Activated B cell treated with CpG ODN at 0.5 μM for 24 hours (primary cell): Measurements from ENCODE around the gene ETV3. TPM values are rescaled to one million over a fixed set of nuclear protein-coding genes. Genes with fewer than 3 reads are reported as not detected.
A peak's percentile ranks its signal among the peaks of the same experiment; 100 is the strongest.

Source experiments
- ATAC-seq: fragments of 200-7000 bp; cut with Tn5 transposase; one replicate; pipeline ENCODE4 v1.10.0; 2021; ENCODE audit warnings: low read depth, mild to moderate bottlenecking, moderate library complexity
- CTCF ChIA-PET: fragments of 350-600 bp; sonication (Branson Sonifier 250); formaldehyde crosslinking; loops from one replicate; lab custom pipeline; 2021; ENCODE audit warnings: antibody characterized with exemption; lab: Charles Lee
- POLR2A ChIA-PET: fragments of 350-600 bp; sonication (Branson Sonifier 250); formaldehyde crosslinking; loops from one replicate; lab custom pipeline; 2021; ENCODE audit warnings: antibody characterized with exemption; lab: Charles Lee
- DNase-seq: peaks from one replicate; pipeline ENCODE4 v3.0.0; 2022
- H3K27ac Mint-ChIP-seq: one replicate; pipeline ENCODE4 v1.8.0; 2020; ENCODE audit warnings: mixed read lengths
- H3K27me3 Mint-ChIP-seq: one replicate; pipeline ENCODE4 v1.8.0; 2021; ENCODE audit warnings: mixed read lengths
- H3K36me3 Mint-ChIP-seq: one replicate; pipeline ENCODE4 v1.8.0; 2021; ENCODE audit warnings: low read depth, mixed read lengths
- H3K4me1 Mint-ChIP-seq: one replicate; pipeline ENCODE4 v1.8.0; 2021; ENCODE audit warnings: mixed read lengths
- H3K4me3 Mint-ChIP-seq: one replicate; pipeline ENCODE4 v1.8.0; 2020; ENCODE audit warnings: mild to moderate bottlenecking, mixed read lengths
- H3K9me3 Mint-ChIP-seq: one replicate; pipeline ENCODE4 v1.8.0; 2020; ENCODE audit warnings: mixed read lengths
- CTCF ChIP-seq: fragments of 200-600 bp; IDR thresholded peaks from one replicate; pipeline ENCODE4 v1.8.0; 2022; ENCODE audit warnings: antibody characterized with exemption, mild to moderate bottlenecking
- intact Hi-C: fragments of 100-400 bp; cut with micrococcal nuclease; formaldehyde crosslinking; loops from one replicate; pipeline ENCODE4 v1.15.1; 2024
- total RNA-seq: library from RNA; stranded (reverse); gene quantifications from 2 replicates; pipeline ENCODE4 v1.2.3, GENCODE V29; 2022

ETV3 gene
- total RNA-seq, 1 donor from 2014 or later: 31.3 TPM

GRCh38 chr1:157151073-157151472 is 12.9 kb upstream of the ETV3 start:
- Mint-ChIP-seq H3K4me3 (no peak overlapping the region), H3K27ac (no peak overlapping the region), H3K36me3 (no peaks in the 10 kb centered on the region), H3K4me1 (peaks cover 9% of the 10 kb centered on the region), H3K27me3 (peaks cover 19% of the 10 kb centered on the region), H3K9me3 (no peaks in the 10 kb centered on the region)
- intact Hi-C loops: no loop called here
- ATAC-seq: no peak
- POLR2A ChIA-PET: no interaction called here
- DNase-seq: no peak
- CTCF ChIA-PET: interaction anchor here (9.3 kb wide), 1 partner anchor 62 kb away, joined by 388 read pairs; no protein-coding TSS in a partner anchor
- TF ChIP-seq CTCF: no peak

DNA sequence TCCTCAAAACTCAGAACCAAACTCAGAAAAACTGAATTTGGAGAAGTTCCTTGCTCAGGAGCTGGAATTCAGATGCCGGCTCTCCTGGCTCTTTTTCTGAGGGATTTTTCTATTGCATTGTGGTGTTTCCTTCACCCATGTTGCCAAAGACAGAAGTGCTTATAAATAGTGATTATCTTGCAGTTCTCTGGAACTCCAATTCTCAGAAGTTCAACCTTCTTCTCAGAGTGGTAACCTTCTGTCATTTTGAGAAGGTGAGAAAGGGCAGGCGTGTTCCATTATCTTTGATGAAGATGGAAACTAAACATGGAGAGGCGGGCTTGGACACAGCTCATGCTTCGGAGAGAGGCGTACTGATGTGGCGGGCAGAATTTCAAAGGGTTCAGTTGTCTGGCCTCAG is 12.4 kb upstream of the ETV3 start:
- Mint-ChIP-seq H3K36me3 (no peaks in the 10 kb centered on the region), H3K9me3 (no peaks in the 10 kb centered on the region), H3K27ac (no peak overlapping the region), H3K4me1 (peaks cover 6% of the 10 kb centered on the region), H3K27me3 (peaks cover 16% of the 10 kb centered on the region), H3K4me3 (no peak overlapping the region)
- intact Hi-C loops: no loop called here
- ChIA-PET POLR2A (no interaction called here), CTCF (interaction anchor here (9.3 kb wide), 1 partner anchor 62 kb away, joined by 388 read pairs; no protein-coding TSS in a partner anchor)
- DNase-seq (no peak), ATAC-seq (no peak)
- no peak for TF ChIP-seq CTCF

DNA sequence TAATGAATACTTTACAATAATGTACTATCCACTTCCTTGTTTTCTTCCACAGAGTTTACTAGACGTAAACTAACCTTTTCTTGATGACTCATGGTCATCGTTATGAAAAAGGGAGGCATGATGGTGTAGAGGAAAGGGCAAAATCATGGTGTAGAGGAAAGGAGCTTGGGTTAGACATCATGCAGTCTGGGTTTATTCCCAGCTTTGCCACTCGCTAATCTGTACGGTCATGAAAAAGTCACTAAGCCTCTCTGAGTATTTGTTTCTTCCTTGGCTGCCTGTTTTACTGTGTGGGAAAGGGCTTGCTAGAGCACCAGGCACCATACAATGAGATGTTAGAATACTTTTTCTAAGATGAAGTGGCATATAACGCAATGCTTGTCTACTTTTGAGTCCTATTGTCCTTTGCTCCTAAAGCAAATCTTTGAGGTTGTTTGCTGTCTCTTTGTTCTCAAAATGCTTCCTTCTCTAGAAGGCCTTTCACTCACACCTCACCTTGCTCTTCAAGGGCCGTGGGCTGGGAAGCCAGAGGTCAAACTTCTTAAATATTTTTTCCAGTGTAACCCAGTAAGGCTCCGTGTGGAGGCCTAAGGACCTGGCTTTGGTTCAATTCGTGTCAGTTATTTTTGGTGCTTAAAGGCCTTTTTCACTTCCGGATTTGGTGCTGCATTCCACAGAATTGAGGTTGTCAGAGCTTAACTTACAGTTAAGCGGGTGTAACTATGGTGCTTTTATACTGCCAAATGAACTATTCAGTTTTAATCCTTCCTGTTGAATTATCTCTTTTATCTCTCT is 9.9 kb upstream of the ETV3 start:
- Mint-ChIP-seq H3K4me3 (no peak overlapping the region), H3K36me3 (no peaks in the 10 kb centered on the region), H3K4me1 (peaks cover 6% of the 10 kb centered on the region), H3K27me3 (peaks cover 8% of the 10 kb centered on the region), H3K9me3 (no peaks in the 10 kb centered on the region), H3K27ac (peak overlapping the region; percentile 37)
- ChIA-PET CTCF (interaction anchor here (1.0 to 4.2 kb wide), 2 partner anchors 58 to 60 kb away, joined by 3 to 21 read pairs; no protein-coding TSS in a partner anchor), POLR2A (interaction anchor here (1.3 kb wide), 1 partner anchor 9 kb away, joined by 8 read pairs; the partner anchor contains the start of gene ETV3)
- TF ChIP-seq CTCF: no peak
- intact Hi-C loops: no loop called here
- ATAC-seq (no peak), DNase-seq (no peak)

DNA sequence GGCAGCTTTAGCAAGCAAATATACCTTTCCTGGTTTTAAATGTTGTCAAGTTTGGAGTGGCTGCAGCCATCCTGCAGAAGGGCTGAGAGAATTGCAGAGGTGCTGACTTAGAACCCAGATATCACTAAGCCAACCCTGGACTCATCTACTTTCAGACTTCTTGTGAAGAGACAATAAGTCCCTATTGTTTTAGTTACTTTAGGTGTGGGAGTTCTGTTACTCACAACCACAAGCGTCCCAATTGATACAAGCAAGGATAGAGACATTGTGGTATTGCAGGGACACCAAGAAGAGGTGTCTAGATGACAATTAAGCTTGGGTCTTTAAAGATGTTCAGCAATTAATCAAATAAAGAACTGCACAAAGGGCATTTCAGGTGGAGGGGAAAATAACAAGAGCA is 8.8 kb upstream of the ETV3 start:
- TF ChIP-seq CTCF: no peak
- ATAC-seq (no peak), DNase-seq (no peak)
- intact Hi-C loops: no loop called here
- H3K36me3 Mint-ChIP-seq: no peaks in the 10 kb centered on the region
- no peaks in the 10 kb centered on the region for H3K9me3 Mint-ChIP-seq
- no peak overlapping the region for H3K27ac Mint-ChIP-seq
- H3K4me1 Mint-ChIP-seq: peaks cover 10% of the 10 kb centered on the region
- POLR2A ChIA-PET: interaction anchor here (1.3 kb wide), 1 partner anchor 8 kb away, joined by 8 read pairs; the partner anchor contains the start of gene ETV3
- H3K4me3 Mint-ChIP-seq: no peak overlapping the region
- CTCF ChIA-PET: interaction anchor here (1.0 to 4.2 kb wide), 2 partner anchors 56 to 59 kb away, joined by 3 to 21 read pairs; no protein-coding TSS in a partner anchor
- H3K27me3 Mint-ChIP-seq: peaks cover 5% of the 10 kb centered on the region

DNA sequence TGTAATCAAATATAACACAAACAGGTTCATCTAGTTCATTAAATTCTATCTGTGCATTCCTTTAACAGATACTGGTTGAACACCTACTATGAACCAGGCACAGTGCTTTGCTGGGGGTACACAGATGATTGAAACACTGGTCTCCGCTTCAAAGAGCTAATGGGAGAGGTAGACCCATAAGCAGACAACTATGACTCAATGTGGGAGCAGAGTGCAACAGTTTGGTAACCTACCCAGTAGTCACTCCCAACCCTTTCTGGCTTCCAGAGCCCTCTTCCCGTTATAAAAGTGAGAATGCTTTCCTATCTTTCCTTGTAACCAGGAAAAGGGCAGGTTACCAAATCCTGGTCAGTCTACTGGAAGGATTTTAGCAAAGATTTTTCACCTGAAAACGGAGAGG is 8.0 kb upstream of the ETV3 start:
- CTCF ChIA-PET: interaction anchor here (1.5 to 4.2 kb wide), 2 partner anchors 10 to 56 kb away, joined by 4 to 21 read pairs; no protein-coding TSS in a partner anchor
- Mint-ChIP-seq H3K36me3 (no peaks in the 10 kb centered on the region), H3K9me3 (no peaks in the 10 kb centered on the region), H3K27ac (no peak overlapping the region), H3K4me1 (peaks cover 11% of the 10 kb centered on the region), H3K27me3 (peaks cover 5% of the 10 kb centered on the region), H3K4me3 (no peak overlapping the region)
- intact Hi-C loops: no loop called here
- no peak for ATAC-seq
- DNase-seq: no peak
- TF ChIP-seq CTCF: no peak
- POLR2A ChIA-PET: no interaction called here
